WTC11 (cell line): ENCODE data around the gene CLPTM1. TPM values are rescaled to one million over a fixed set of nuclear protein-coding genes. Genes with fewer than 3 reads are reported as not detected.

Experiments
- ATAC-seq: fragments of 200-7000 bp; cut with Tn5 transposase; 2 replicates; pipeline ENCODE4 v1.10.0; 2021; ENCODE audit warnings: mild to moderate bottlenecking, moderate library complexity
- CTCF ChIA-PET: fragments of 300-600 bp; sonication (Branson Sonifier 250); formaldehyde crosslinking; loops from one replicate; lab custom pipeline; 2021; ENCODE audit warnings: antibody characterized with exemption; lab: Charles Lee
- POLR2A ChIA-PET: fragments of 350-600 bp; sonication (Branson Sonifier 250); formaldehyde crosslinking; loops from one replicate; lab custom pipeline; 2021; ENCODE audit warnings: antibody characterized with exemption; lab: Charles Lee
- DNase-seq: peaks from one replicate; pipeline ENCODE4 v3.0.0; 2021; ENCODE audit warnings: low spot score
- H3K27ac Mint-ChIP-seq: 2 replicates; pipeline ENCODE4 v1.8.0; 2021; ENCODE audit warnings: mixed read lengths
- H3K27me3 Mint-ChIP-seq: 2 replicates; pipeline ENCODE4 v1.8.0; 2021; ENCODE audit warnings: low read depth, mild to moderate bottlenecking, moderate library complexity, mixed read lengths
- H3K36me3 Mint-ChIP-seq: 2 replicates; pipeline ENCODE4 v1.8.0; 2021; ENCODE audit warnings: mixed read lengths
- H3K4me1 Mint-ChIP-seq: 2 replicates; pipeline ENCODE4 v1.8.0; 2022; ENCODE audit warnings: mixed read lengths
- H3K4me3 Mint-ChIP-seq: 2 replicates; pipeline ENCODE4 v1.8.0; 2021; ENCODE audit warnings: mild to moderate bottlenecking, moderate library complexity, mixed read lengths
- H3K9me3 Mint-ChIP-seq: 2 replicates; pipeline ENCODE4 v1.8.0; 2021; ENCODE audit warnings: mixed read lengths
- CBFB ChIP-seq: sonication (generic); formaldehyde crosslinking; IDR thresholded peaks from 2 replicates; pipeline ENCODE4 v1.8.1; 2022; ENCODE audit warnings: mild to moderate bottlenecking, low read depth, missing genetic modification reagents
- FOXK1 ChIP-seq: sonication (generic); formaldehyde crosslinking; IDR thresholded peaks from 2 replicates; pipeline ENCODE4 v1.8.0; 2022; ENCODE audit warnings: mild to moderate bottlenecking, moderate library complexity, missing genetic modification reagents
- FOXP1 ChIP-seq: sonication (generic); formaldehyde crosslinking; IDR thresholded peaks from 2 replicates; pipeline ENCODE4 v1.8.0; 2022; ENCODE audit warnings: missing genetic modification reagents, mild to moderate bottlenecking, moderate library complexity, borderline replicate concordance
- FOXP4 ChIP-seq: sonication (generic); formaldehyde crosslinking; IDR thresholded peaks from 2 replicates; pipeline ENCODE4 v1.8.0; 2022; ENCODE audit warnings: mild to moderate bottlenecking, missing genetic modification reagents
- KAT7 ChIP-seq: sonication (generic); formaldehyde crosslinking; IDR thresholded peaks from 2 replicates; pipeline ENCODE4 v1.8.1; 2023; ENCODE audit warnings: missing genetic modification reagents, mild to moderate bottlenecking, borderline replicate concordance
- NFATC4 ChIP-seq: fragments of 250-450 bp; sonication (Bioruptor Pico); IDR thresholded peaks from 2 replicates; pipeline ENCODE4 v1.9.0; 2021; ENCODE audit warnings: mild to moderate bottlenecking
- RELA ChIP-seq: sonication (generic); formaldehyde crosslinking; IDR thresholded peaks from 2 replicates; pipeline ENCODE4 v1.8.1; 2022; ENCODE audit warnings: missing genetic modification reagents, mild to moderate bottlenecking, borderline replicate concordance
- SP1 ChIP-seq: sonication (generic); formaldehyde crosslinking; conservative IDR thresholded peaks from 2 replicates; pipeline ENCODE4 v1.8.1; 2022; ENCODE audit warnings: missing genetic modification reagents
- ZNF232 ChIP-seq: sonication (generic); formaldehyde crosslinking; IDR thresholded peaks from 2 replicates; pipeline ENCODE4 v1.8.0; 2022; ENCODE audit warnings: mild to moderate bottlenecking, missing genetic modification reagents
- ZNF263 ChIP-seq: sonication (generic); formaldehyde crosslinking; IDR thresholded peaks from 2 replicates; pipeline ENCODE4 v1.8.1; 2022; ENCODE audit warnings: low read depth, mild to moderate bottlenecking, moderate library complexity, missing genetic modification reagents
- total RNA-seq: library from RNA; stranded (reverse); gene quantifications from 3 replicates; pipeline ENCODE4 v1.2.3, GENCODE V29; 2021
- TF ChIP-seq, protein P1 (sequence below): sonication (generic); formaldehyde crosslinking; IDR thresholded peaks from 2 replicates; pipeline ENCODE4 v1.8.0; 2022; ENCODE audit warnings: mild to moderate bottlenecking, missing genetic modification reagents
- TF ChIP-seq, protein P2 (sequence below): sonication (generic); formaldehyde crosslinking; IDR thresholded peaks from 2 replicates; pipeline ENCODE4 v1.8.1; 2023; ENCODE audit warnings: mild to moderate bottlenecking, moderate library complexity, missing genetic modification reagents
- TF ChIP-seq, protein P3 (sequence below): sonication (generic); formaldehyde crosslinking; IDR thresholded peaks from 2 replicates; pipeline ENCODE4 v1.8.1; 2023; ENCODE audit warnings: mild to moderate bottlenecking, missing genetic modification reagents, moderate library complexity
- TF ChIP-seq, protein P4 (sequence below): sonication (generic); formaldehyde crosslinking; IDR thresholded peaks from 2 replicates; pipeline ENCODE4 v1.8.1; 2022; ENCODE audit warnings: missing genetic modification reagents, borderline replicate concordance

CLPTM1 gene
- total RNA-seq, 1 experiment from 2014 or later: 85.6 TPM

- TF ChIP-seq, protein P1, sequence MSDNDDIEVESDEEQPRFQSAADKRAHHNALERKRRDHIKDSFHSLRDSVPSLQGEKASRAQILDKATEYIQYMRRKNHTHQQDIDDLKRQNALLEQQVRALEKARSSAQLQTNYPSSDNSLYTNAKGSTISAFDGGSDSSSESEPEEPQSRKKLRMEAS (CRISPR knock-in tag): peak; percentile 62; the same call in 1 of the 2 replicates
- TF ChIP-seq, protein P2, sequence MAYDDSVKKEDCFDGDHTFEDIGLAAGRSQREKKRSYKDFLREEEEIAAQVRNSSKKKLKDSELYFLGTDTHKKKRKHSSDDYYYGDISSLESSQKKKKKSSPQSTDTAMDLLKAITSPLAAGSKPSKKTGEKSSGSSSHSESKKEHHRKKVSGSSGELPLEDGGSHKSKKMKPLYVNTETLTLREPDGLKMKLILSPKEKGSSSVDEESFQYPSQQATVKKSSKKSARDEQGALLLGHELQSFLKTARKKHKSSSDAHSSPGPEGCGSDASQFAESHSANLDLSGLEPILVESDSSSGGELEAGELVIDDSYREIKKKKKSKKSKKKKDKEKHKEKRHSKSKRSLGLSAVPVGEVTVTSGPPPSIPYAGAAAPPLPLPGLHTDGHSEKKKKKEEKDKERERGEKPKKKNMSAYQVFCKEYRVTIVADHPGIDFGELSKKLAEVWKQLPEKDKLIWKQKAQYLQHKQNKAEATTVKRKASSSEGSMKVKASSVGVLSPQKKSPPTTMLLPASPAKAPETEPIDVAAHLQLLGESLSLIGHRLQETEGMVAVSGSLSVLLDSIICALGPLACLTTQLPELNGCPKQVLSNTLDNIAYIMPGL (CRISPR knock-in tag): peak; percentile 45; the same call in 1 of the 2 replicates
- TF ChIP-seq FOXP4 (peak; percentile 56; the same call in 1 of the 2 replicates), FOXK1 (peak; percentile 72), CBFB (CRISPR knock-in tag) (no peak), SP1 (CRISPR knock-in tag) (peak; percentile 86), KAT7 (CRISPR knock-in tag) (0 out of 2 replicates have a peak, but pooled peaks have one; percentile 65), ZNF232 (CRISPR knock-in tag) (peak; percentile 70; the same call in 1 of the 2 replicates)
- TF ChIP-seq, all 79 proteins: peak for 14
These were observed 84.0 kb downstream of the CLPTM1 start, which contains the start of gene CLASRP (continued) for GRCh38 chr19:45038931-45039893.

- H3K9me3 Mint-ChIP-seq: no peaks in the 10 kb centered on the region
- POLR2A ChIA-PET: no interaction called here
- CTCF ChIA-PET: interaction anchor here (1.2 to 7.3 kb wide), 5 partner anchors 18 to 72 kb away, joined by 3 to 37 read pairs (median 15); no protein-coding TSS in a partner anchor
- ATAC-seq: no peak
- H3K36me3 Mint-ChIP-seq: peaks cover 42% of the 10 kb centered on the region
- no peaks in the 10 kb centered on the region for H3K27me3 Mint-ChIP-seq
- H3K27ac Mint-ChIP-seq: peak overlapping the region; percentile 92
- H3K4me3 Mint-ChIP-seq: peak overlapping the region; percentile 98
- peaks cover 10% of the 10 kb centered on the region for H3K4me1 Mint-ChIP-seq
- no peak for DNase-seq
- TF ChIP-seq NFATC4 (CRISPR knock-in tag) (no peak), RELA (CRISPR knock-in tag) (no peak), FOXK1 (no peak), ZNF263 (CRISPR knock-in tag) (no peak), FOXP1 (CRISPR knock-in tag) (no peak)
- TF ChIP-seq, protein P3, sequence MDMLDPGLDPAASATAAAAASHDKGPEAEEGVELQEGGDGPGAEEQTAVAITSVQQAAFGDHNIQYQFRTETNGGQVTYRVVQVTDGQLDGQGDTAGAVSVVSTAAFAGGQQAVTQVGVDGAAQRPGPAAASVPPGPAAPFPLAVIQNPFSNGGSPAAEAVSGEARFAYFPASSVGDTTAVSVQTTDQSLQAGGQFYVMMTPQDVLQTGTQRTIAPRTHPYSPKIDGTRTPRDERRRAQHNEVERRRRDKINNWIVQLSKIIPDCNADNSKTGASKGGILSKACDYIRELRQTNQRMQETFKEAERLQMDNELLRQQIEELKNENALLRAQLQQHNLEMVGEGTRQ (CRISPR knock-in tag): no peak
- TF ChIP-seq, protein P4, sequence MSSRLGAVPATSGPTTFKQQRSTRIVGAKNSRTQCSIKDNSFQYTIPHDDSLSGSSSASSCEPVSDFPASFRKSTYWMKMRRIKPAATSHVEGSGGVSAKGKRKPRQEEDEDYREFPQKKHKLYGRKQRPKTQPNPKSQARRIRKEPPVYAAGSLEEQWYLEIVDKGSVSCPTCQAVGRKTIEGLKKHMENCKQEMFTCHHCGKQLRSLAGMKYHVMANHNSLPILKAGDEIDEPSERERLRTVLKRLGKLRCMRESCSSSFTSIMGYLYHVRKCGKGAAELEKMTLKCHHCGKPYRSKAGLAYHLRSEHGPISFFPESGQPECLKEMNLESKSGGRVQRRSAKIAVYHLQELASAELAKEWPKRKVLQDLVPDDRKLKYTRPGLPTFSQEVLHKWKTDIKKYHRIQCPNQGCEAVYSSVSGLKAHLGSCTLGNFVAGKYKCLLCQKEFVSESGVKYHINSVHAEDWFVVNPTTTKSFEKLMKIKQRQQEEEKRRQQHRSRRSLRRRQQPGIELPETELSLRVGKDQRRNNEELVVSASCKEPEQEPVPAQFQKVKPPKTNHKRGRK (CRISPR knock-in tag): no peak
These were observed 85.0 kb downstream of the CLPTM1 start for GRCh38 chr19:45040059-45040771.
